GM21723 (cell line): Measurements from ENCODE around the gene DNAJC24.

Experiments
- ATAC-seq: cut with Tn5 transposase; IDR thresholded peaks from one replicate; pipeline ENCODE4 v1.9.1; 2021; ENCODE audit warnings: mild to moderate bottlenecking, moderate library complexity; ENCODE audit not compliant: unreplicated experiment

The DNAJC24 gene

DNA sequence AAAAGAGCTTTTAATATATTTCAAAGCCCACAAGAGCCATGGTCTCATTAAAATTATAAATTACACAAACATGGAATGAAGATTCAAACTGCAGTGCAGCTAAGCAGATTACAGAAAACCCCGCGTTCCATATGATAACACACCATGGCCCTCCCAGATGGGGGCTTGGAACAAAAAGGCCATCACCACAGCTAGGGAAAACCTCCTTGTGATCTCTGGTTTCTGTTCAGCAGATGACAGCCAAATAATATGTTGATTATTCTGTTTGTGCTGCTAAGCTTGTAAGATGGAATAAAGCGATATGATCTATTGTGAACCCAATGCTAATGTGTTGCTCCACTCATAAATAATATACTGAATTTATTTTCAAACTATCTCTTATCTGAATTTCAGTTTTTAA is 111.3 kb downstream of the DNAJC24 start:
- ATAC-seq: no peak
